Stimulated activated CD4-positive, alpha-beta T cell treated with anti-CD3 and anti-CD28 coated beads, Interleukin-4, amount 100 ng/mL, for 48 hours (primary cell): Measurements from ENCODE around the gene TACR1.
"Not testable (repeated sequence)": the region's sequence is repeated elsewhere in the genome, so short reads cannot be mapped to it uniquely, and the experiment has no call there.

Experiments
- DNase-seq, 2 donors: peaks; one replicate each; pipeline ENCODE4 v3.0.0-alpha.2; 2020; ENCODE audit warnings: low read depth in 2 of 2

TACR1 gene

DNA sequence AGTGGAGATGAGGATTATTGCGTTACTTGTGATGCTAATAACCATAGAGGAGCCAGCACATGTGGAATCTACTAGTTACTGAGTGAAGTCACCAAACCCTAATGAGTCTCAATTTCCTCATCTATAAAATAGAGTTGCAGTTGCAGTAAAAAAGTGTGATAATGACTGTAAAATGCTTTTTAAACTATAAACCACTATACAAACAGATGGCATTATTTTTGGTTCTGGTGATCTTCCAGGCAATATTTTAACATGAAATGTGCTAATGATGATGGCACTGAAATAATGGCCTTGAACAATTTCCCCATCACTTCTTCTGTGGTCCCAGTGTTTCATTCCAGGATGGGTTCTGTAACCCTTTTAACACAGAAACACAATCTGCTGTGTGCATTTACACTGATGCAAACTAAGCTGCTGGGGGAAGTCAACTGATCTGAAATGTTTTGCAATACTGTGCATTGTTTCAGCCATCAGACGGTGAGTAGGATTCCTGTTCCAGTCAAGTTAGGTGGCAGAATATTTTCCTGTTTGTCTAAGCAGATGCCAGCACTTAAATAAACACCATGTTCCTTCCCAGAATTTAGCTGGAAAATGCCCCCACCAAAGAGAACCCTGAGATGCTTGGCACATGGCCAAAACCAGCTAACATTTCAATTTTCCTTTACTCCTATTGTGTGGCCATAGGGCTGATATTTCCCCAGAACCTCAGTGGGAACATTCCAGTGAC is 52.6 kb downstream of the TACR1 start:
- no peak for DNase-seq

DNA sequence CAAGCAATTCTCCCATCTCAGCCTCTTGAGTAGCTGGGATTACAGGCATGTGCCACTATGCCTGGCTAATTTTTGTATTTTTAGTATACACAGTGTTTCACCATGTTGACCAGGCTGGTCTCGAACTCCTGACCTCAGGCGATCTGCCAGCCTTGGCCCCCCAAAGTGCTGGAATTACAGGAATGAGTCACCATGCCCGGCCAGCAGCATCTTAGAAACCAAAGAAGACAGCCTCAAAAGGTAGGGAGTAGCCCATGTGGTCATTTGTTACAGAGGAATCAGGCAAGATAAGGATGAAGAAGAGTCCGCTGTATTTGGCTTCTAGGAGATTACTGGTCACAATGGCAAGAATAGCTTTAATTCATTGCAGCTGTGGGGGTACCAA is 53.1 kb downstream of the TACR1 start:
- DNase-seq = not testable (repeated sequence)

DNA sequence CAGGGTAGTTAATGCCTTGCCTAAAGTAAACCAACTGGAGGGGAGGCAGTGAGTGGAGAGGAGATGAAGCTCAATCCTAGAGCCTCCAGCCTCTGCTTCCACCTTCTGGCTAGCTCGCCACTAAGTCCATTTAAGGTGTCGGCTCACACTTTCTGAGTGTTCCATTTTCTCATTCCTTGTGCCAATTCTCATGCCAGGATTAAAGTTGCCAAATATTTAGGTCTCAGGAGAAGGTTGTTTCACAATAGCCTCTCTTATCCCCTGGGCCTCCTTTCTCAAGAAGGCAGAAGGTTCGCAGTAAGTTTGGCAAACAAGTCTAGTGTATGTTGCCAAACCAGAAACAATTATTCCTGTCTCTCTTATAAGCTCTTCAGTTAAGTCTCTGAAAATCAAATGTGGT is 57.2 kb downstream of the TACR1 start:
- no peak for DNase-seq

DNA sequence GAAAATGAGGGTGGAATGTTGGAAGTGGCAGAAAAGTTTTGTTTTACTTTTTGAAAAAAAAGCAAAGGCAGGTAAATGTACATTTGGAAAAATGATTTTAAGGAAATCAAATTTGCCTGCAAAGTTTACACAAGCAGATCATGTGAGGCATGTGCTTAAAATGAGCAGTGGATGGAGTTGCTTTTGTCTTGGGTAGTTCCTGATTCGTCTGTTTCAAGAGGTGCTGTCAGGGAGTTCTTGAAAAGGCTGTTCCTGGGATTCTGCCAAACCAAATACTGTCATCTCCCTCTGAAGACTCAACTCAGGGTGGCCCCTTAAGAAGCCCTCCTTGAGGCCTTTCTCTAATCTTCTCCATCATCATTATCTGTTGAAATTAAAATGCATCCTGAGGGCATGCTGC is 59.0 kb downstream of the TACR1 start:
- DNase-seq = no peak

DNA sequence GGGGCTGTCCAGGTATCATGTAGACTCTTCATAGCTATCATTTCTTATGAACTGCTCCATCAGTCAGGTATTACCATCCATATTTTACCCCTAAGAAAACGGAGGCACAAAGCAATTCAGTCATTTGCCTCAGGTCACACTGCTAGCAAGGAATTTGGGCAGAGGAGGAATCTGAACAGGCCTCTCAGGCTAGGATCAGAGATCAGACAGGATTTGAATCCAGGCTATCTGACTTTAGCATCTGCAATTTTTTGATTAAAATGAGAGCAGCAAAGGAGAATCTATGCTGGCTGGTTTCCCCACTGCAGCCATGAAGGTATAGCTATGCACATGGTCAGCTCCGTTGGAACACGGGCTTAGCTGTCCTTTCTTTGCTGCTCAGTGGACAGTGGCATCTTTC is 60.1 kb downstream of the TACR1 start:
- DNase-seq = no peak

DNA sequence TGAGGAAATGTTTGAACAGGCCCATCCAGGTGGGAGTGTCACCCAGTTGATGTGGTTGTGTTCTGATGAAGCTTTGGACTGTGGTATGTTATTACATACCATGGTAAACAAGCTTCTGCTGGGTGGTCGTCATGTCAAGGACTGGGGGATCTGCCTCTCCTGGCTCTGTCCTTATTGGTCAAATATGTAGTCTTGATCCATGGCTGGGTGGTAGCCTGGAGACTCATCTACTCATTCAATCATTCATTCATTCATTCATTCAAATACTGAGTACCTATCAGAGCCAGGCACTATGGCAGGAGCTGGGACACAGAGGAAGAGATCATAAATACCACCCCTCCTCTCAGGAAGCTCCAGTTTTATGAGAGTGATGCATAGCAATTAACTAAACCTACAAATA is 60.8 kb downstream of the TACR1 start:
- DNase-seq = no peak

DNA sequence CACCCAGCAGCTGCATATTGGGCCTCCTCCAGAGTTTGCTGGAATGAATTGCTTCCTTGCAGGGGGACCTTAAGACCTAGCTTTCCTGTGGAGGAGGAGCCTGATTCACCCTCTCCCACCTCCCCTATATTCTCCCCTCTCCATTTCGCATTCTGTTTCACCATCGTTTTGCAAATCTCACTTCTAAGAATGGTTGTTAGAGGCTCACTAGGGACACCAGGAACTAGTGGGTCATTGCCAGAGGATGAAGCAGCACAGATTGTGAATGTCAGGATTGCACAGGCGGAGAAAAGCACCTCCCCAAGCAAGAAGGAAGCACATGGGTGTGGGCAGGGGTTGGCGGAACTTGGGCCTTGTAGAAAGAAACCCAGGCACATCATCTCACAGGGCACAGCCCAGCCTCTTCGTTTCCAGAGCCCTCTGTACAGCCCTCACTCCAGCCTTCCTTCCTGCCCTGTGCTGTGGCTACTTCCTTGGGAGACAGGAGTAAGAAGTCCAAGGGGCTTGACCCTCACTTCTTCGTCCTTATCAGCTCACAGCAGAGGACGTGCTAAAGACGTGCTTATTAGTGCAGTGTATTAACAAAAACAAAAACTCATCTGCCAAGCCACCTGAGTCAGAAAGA is 63.4 kb downstream of the TACR1 start:
- no peak for DNase-seq

DNA sequence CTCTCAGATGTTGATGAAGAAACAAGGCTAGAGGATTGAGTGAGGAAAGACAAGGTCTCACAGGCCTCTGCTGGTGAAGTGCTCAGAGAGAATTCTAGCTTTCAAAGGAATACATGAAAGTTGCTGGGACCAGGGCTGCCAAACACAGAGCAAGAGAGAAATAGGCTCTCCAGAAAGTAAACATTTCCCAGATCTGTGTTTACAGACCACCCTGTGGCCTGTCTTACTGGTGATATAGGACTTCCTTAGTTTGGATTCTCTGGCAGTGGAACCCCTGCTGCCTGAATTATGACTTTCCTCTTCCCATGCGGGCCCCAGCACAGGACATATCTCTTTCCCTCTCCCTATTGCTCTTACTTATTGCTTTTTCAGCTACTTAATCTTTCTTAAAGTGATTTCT is 64.5 kb downstream of the TACR1 start:
- no peak for DNase-seq

DNA sequence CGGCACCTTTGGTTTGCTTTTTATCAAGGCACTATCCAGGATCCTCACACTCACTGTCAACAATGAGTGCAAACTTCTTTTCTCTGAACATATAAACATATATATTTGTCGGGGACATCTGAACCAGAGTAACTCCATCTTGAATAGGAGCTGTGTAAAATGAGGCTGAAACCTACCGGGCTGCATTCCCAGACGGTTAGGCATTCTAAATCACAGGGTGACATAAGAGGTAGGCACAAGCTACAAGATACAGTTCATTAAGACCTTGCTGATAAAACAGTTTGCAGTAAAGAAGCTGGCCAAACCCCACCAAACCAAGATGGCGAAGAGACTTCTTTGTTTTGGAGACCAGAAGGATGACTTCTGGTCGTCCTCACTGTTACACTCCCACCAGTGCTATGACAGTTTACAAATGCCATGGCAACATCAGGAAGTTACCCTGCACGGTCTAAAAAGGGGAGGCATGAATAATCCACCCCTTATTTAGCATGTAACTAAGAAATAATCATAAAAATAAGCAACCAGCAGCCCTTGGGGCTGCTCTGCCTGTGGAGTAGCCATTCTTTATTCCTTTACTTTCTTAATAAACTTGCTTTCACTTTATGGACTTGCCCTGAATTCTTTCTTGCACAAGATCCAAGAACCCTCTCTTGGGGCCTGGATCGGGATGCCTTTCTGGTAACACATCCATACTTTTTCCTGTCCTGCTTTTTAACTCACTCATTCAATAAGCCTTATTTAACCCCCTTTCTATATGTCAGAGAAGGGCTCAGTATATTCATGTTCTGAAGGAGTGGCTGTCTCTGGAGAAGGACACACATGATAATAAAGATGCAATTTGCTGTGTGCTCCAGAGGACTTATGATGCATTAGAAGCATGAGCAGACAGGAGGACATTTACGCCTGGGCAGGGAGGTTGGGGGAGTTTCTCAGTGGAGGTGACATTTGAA is 65.4 kb downstream of the TACR1 start:
- DNase-seq = no peak

DNA sequence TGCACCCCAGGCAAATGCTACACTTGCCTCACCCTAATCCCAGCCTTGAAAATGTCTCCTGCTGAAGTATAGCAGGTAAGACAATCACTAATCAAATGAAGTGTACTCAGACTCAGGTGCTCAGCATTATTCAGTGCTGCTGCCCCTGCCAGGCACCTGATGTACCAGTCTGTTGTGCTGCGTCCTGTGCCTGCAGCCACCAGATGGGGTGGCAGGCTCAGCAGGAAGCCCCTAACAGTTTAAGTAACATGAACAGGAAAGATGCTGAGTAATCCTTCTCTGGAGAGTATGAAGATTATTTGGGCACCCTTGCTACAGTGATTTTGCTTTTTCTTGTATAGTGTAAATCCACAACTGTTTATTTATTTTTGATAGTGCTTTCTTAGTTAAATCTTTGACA is 69.1 kb downstream of the TACR1 start:
- no peak for DNase-seq

DNA sequence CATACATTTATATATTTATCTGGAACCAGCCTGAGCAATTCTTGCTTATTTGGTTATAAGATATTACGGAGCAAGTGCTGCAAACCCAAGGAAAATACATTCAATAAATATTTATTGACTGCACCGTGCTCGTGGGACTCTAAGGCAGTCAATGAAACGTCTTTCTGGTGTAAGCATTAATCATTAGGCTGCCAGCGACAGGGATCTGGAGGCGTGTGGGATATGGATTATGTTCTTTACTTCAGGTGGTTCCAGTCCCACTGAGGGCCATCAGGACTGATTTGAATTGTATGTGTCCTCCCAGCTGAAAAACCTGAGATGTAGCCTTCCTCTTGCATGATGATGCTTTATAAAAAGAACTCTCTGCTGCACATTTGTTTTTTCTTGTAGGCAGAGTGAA is 75.4 kb downstream of the TACR1 start:
- DNase-seq = no peak

DNA sequence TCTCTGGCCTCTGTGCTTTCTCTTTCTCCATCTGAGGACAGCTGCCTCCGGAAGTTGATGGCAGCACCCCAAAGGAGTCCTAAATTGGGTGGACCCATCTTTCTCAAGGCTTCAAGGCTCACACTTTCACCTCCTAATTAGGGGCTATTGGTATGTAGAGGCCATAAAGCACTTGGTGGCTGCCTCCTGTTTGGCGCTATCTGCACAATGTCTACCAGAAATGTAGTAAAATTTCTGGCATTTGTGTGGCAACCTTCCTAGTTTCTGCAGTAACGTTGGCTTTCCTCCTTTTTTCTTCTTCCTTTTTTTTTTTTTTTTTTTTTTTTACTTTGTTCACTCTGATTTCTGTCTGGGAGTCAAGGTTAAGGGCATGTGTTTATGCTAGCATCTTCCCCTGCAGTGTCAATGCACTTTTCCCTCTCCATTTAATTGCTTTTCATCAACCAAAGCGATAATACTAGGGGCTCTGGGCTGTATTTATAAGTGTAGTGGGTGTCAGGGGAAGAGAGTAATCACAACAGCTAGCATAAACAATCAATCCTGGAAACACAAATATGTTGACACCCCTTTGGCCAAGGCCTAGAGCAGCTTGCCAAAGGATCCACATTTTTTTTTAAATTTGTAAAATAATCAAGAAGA is 86.0 kb downstream of the TACR1 start:
- DNase-seq = no peak

DNA sequence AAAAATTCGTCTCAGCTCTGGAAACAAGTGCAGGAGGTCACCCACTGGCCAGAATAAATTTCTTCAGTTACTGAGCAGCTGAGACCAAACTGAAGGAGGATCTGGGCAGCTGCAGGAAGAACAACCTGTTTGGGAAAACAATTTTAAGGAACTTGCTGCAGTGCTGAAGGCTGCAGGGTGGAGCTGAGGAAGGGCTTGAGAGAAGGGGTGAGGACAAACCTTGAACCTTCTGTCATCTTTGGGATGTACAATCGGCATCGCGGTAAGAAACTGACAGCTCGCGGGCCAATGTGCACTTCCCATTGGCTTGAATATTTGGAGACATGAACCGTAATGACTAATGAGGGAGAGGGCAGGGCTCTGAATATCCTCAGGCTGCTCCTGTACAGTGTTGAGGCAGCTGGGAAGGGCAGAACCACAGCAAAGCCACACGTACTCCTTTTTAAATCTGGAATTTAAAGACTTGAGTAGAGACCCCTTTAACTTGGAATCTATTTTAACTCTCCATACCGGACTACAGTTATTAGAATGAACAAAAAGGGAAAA is 90.3 kb downstream of the TACR1 start:
- DNase-seq = no peak

DNA sequence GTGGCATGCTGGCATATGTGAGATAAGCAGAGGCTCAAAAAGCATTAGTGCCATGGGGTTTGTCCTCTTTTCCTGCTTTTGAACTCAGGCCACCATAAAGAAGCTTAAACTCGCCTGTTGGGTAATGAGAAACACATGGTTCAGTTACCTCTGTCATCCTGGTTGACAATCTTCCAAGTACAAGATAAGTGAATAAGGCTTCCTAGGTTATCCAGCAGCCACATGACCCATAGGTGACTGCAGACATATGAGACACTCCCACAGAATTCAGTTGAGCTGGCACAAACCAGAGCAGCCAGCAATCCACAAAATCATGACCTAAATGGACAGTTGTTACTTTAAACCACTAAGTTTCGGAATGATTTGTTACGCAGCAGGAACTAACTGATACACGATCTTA is 97.3 kb downstream of the TACR1 start:
- DNase-seq = no peak

DNA sequence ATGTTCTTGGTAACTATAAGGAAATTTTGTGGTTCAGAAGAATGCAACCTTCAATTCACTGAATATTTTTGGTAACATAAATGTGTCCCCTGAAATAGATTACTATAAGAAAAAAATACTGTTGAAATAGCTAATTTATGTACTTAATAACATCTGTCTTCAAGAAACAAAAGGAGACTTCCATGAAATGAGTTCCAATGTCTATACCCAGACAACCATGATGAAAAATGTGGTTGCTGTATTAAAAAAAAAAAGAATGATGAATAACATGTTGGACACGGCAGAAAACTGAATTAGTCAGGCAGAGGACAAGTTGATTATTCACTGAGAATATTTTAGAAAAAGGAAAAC is 98.5 kb downstream of the TACR1 start:
- DNase-seq = no peak

DNA sequence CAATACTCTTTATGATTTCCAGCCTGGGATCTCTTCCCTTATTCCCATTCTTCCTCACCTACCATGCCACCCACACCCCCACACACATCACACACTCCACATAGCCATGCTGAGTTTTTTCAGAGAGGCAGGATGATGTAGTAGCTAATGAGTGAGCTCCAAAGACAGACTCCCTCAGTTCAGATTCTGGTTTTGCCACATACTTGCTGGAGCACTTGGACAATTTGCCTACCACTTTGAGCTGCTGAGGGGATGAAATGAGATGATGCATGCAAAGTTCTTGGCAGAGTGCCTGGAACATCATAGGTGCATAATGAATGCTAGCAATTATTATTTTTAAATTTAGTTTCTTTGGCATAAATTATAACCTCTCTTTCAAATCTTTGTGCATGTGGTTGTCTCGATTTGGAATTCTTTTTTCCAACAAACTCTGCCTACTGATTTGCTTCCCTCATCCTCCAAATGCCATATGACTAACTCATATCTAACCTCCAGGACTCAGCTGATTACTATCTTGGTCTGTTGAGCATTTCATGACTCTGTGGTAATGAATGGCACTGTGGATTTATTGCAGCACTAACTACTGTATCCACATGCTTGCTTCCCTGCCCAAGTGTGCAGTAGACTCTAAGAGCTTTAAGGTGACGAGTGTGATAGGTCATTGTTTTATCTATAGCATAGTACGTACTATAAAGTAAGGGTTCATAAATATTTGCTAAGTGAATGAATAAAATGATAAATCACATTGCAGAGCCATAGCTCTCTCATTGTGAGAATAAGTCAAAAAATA is 99.1 kb downstream of the TACR1 start:
- no peak for DNase-seq

DNA sequence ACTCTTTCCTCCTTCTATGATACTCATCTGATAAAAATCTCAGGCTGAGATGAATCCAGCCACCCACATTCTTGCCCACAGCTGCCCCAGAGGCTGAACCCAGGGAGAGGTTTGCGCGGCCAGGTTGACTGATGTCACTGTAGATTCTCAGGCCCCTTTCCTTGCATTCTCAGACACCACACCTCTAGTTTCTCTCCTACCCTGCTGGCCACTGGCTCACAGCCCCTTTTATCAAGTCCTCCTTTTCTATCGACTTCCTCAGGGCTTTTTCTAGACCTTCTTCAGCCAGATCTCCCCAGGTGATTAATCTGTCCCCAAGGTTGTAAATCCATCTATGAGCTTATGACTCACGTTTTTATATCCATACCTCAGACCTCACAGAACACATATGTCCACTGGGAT is 99.8 kb downstream of the TACR1 start:
- DNase-seq = no peak

DNA sequence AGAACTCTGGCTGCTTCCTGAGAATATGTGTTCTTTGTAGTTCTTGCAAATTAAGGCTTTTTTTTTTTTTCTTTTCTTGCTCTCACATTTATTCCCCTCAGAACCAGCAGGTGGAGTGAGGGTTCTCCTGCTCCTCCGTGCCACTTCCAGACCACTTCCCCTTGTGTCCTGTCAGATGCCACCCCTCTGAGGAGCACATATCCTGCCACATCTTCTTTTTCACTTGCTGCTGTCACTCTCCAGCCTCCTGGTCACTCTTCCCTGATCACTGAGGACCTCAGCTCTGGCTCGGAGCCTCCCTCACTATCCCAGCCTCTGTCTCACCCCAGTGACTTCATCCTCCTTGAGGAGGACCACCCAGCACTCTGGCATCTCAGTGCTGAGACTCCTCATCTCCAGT is 100.5 kb downstream of the TACR1 start:
- no peak for DNase-seq

DNA sequence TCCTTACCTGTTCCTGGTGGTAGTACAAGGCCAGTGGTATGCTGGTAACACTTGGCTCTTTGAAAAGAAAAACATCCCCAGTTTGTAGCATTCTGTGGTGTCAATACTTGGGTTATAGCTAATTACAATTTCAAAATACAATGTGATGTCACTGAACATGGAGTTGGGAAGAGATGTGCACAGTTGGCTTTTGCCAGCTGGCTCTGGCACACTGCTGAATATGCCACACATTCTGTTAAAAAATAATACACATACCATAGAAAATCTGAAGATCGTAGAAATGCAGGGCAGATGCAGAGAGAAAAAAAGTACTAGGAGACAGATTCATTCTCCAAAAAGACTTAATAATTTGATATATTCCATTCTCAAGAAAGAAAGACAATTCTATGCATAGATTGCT is 101.5 kb downstream of the TACR1 start:
- DNase-seq = no peak

DNA sequence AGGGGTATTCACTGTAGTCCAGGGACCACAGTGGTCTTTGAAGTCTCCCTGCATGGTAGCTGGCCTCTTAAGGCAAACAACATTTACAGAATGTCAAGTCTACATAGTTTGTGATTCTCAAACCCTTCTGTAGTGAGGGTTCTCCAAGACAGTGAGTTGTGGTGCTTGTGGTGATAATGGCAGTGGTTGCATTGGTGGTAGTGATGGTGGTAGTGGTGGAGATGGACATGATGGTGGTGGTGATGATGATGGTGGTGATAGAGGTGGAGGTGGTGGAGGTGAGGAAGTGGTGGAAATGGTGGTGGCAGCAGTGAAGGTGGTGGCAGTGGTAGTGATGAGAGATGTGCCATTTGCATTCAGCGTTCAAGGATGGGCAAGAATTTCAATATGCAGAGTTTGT is 104.9 kb downstream of the TACR1 start:
- no peak for DNase-seq

DNA sequence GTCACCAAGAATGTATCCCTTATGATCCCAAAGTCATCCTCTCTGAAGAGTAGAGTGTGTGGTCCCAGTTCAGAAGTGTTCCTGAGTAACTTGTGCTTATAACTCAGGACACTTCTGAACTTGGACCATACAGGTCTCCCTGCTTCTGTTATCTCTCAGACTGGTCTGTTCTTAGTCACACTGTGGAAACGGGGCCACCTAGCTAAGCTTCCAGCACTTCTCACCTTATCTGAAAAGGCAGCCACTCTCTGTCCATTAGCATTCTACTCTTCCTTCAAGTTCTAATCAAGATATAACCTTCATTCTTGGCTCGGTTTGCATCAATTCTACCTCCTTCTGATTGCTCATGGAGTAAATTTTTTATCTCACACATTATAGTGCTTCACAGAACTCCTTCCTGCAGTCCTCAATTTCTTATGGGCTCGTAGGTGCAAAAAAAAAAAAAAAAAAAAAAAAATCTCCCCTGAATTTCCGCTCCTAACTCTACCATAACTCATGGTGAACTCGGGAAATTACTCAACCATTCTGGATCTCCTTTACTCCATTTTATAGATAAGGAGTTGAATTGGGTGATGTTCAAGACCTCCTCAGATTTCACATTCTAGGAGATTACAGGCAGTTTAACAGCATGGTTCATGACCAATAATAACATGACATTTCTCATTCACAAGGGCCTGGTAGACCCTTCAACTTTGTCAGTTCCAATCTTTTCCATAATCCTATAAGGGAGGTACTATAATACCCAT is 108.4 kb downstream of the TACR1 start:
- no peak for DNase-seq
